Ishikawa (cell line): ENCODE data around the gene FLVCR2.

Source experiments
- CREB1 ChIP-seq: IDR thresholded peaks from 2 replicates; pipeline ENCODE4 v1.6.1; 2012; ENCODE audit warnings: low read depth
- EGR1 ChIP-seq: IDR thresholded peaks from 2 replicates; pipeline ENCODE4 v1.6.1; 2012
- EP300 ChIP-seq: IDR thresholded peaks from 2 replicates; pipeline ENCODE4 v1.6.1; 2012; ENCODE audit warnings: borderline replicate concordance
- FOXM1 ChIP-seq: IDR thresholded peaks from 2 replicates; pipeline ENCODE4 v1.6.1; 2012; ENCODE audit warnings: low read depth, borderline replicate concordance
- MAX ChIP-seq: IDR thresholded peaks from 2 replicates; pipeline ENCODE4 v1.6.1; 2012
- REST ChIP-seq: IDR thresholded peaks from 2 replicates; pipeline ENCODE4 v1.6.1; 2012; ENCODE audit warnings: low read depth, mild to moderate bottlenecking
- TAF1 ChIP-seq: IDR thresholded peaks from 2 replicates; pipeline ENCODE4 v1.6.1; 2012; ENCODE audit warnings: low read depth, mild to moderate bottlenecking
- TEAD4 ChIP-seq: IDR thresholded peaks from 2 replicates; pipeline ENCODE4 v1.6.1; 2012
- TF ChIP-seq, protein P1 (sequence below): IDR thresholded peaks from 2 replicates; pipeline ENCODE4 v1.6.1; 2012

DNA sequence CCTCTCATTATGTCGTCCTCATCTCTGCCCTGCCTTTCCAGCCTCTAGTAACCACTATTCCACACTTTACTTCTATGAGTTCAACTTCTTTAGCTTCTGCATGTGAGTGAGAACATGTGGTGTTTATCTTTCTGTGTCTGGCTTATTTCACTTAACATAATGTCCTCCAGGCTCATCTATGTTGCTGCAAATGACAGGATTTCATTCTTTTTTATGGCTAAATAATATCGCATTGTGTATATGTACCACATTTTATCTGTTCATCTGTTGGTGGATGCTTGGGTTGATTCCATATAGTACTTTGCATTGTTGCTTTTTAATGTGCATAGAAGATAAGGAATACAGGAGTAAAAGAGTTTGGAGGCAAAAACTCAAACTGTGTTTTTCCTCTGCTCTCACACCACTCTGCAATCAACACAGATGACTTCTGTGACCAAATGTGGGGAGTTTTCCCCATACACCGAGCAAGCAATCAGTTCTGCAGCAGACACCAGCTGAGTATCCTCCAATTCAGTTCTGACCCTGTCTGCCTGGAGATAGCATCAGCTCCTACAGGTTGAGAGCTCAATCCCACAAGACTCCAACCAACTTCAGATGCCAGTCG is 24.6 kb upstream of the FLVCR2 start:
- no peak for TF ChIP-seq TAF1
- no peak for TF ChIP-seq REST
- no peak for TF ChIP-seq EGR1
- TF ChIP-seq FOXM1 = no peak
- no peak for TF ChIP-seq EP300
- no peak for TF ChIP-seq CREB1
- no peak for TF ChIP-seq TEAD4
- TF ChIP-seq, protein P1, sequence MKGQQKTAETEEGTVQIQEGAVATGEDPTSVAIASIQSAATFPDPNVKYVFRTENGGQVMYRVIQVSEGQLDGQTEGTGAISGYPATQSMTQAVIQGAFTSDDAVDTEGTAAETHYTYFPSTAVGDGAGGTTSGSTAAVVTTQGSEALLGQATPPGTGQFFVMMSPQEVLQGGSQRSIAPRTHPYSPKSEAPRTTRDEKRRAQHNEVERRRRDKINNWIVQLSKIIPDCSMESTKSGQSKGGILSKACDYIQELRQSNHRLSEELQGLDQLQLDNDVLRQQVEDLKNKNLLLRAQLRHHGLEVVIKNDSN = no peak
- no peak for TF ChIP-seq MAX
